HG02623 (cell line): ENCODE measurements around the gene TRMT61A.
"Not testable (repeated sequence)": the region's sequence is repeated elsewhere in the genome, so short reads cannot be mapped to it uniquely, and the experiment has no call there.

Source experiments
- ATAC-seq: cut with Tn5 transposase; IDR thresholded peaks from one replicate; pipeline ENCODE4 v1.9.1; 2021; ENCODE audit warnings: moderate library complexity; ENCODE audit not compliant: unreplicated experiment

The TRMT61A gene

GRCh38 chr14:103508521-103509329 is 20.3 kb upstream of the TRMT61A start:
- no peak for ATAC-seq

- no peak for ATAC-seq
These were observed 18.9 kb upstream of the TRMT61A start for GRCh38 chr14:103509864-103510723.

- ATAC-seq: no peak
These were observed 18.0 kb upstream of the TRMT61A start for GRCh38 chr14:103510724-103511693.

GRCh38 chr14:103512180-103512579 is 16.8 kb upstream of the TRMT61A start:
- ATAC-seq: not testable (repeated sequence)

- ATAC-seq: no peak
These were observed 16.0 kb upstream of the TRMT61A start for GRCh38 chr14:103512701-103513611.

GRCh38 chr14:103514596-103515421 is 14.2 kb upstream of the TRMT61A start:
- ATAC-seq: no peak

- ATAC-seq: no peak
These were observed 12.4 kb upstream of the TRMT61A start for GRCh38 chr14:103516426-103517173.

- ATAC-seq: no peak
These were observed 11.8 kb upstream of the TRMT61A start for GRCh38 chr14:103517174-103517566.

GRCh38 chr14:103517721-103518421 is 11.1 kb upstream of the TRMT61A start:
- ATAC-seq: no peak

- no peak for ATAC-seq
These were observed 10.5 kb upstream of the TRMT61A start for GRCh38 chr14:103518422-103519042.

- no peak for ATAC-seq
These were observed 9.8 kb upstream of the TRMT61A start for GRCh38 chr14:103519043-103519836.

- ATAC-seq: no peak
These were observed 9.2 kb upstream of the TRMT61A start for GRCh38 chr14:103519837-103520212.

- ATAC-seq: no peak
These were observed 8.7 kb upstream of the TRMT61A start for GRCh38 chr14:103520269-103520656.

- ATAC-seq: no peak
These were observed 8.1 kb upstream of the TRMT61A start for GRCh38 chr14:103520657-103521437.

- no peak for ATAC-seq
These were observed 7.5 kb upstream of the TRMT61A start for GRCh38 chr14:103521438-103521950.
